Subcutaneous abdominal adipose tissue (tissue), 5 donors: ENCODE data around the gene RHBDD3.
A peak's percentile ranks its signal among the peaks of the same experiment; 100 is the strongest.

ENCODE experiments used
- H3K27ac ChIP-seq: one replicate; pipeline ENCODE4 v1.7.0; 2013; ENCODE audit warnings: low read depth, mild to moderate bottlenecking, inconsistent platforms, low read length, moderate library complexity
- H3K27me3 ChIP-seq, 5 donors: one replicate each; pipeline ENCODE4 v1.7.0; 2013; ENCODE audit warnings: low read length in 5 of 5, inconsistent platforms in 1 of 5; ENCODE audit not compliant: control insufficient read depth in 5 of 5, insufficient read depth in 4 of 5
- H3K36me3 ChIP-seq, 5 donors: one replicate each; pipeline ENCODE4 v1.7.0; 2013; ENCODE audit warnings: low read length in 5 of 5; ENCODE audit not compliant: control insufficient read depth in 5 of 5, insufficient read depth in 5 of 5
- H3K4me1 ChIP-seq, 5 donors: one replicate each; pipeline ENCODE4 v1.7.0; 2013; ENCODE audit warnings: low read length in 5 of 5, mild to moderate bottlenecking in 3 of 5, moderate library complexity in 1 of 5; ENCODE audit not compliant: control insufficient read depth in 5 of 5, insufficient read depth in 5 of 5
- H3K4me3 ChIP-seq, 5 donors: one replicate each; pipeline ENCODE4 v1.7.0; 2013; ENCODE audit warnings: low read length in 5 of 5, low read depth in 1 of 5
- H3K9ac ChIP-seq, 5 donors: one replicate each; pipeline ENCODE4 v1.7.0; 2013; ENCODE audit warnings: low read length in 5 of 5, mild to moderate bottlenecking in 4 of 5, moderate library complexity in 3 of 5
- H3K9me3 ChIP-seq, 5 donors: one replicate each; pipeline ENCODE4 v1.7.0; 2013; ENCODE audit warnings: low read length in 5 of 5; ENCODE audit not compliant: control insufficient read depth in 5 of 5
- donor health status: healthy.
- donor health status: healthy.
- donor health status: healthy.
- donor health status: healthy.
- donor health status: healthy.

RHBDD3 gene

DNA sequence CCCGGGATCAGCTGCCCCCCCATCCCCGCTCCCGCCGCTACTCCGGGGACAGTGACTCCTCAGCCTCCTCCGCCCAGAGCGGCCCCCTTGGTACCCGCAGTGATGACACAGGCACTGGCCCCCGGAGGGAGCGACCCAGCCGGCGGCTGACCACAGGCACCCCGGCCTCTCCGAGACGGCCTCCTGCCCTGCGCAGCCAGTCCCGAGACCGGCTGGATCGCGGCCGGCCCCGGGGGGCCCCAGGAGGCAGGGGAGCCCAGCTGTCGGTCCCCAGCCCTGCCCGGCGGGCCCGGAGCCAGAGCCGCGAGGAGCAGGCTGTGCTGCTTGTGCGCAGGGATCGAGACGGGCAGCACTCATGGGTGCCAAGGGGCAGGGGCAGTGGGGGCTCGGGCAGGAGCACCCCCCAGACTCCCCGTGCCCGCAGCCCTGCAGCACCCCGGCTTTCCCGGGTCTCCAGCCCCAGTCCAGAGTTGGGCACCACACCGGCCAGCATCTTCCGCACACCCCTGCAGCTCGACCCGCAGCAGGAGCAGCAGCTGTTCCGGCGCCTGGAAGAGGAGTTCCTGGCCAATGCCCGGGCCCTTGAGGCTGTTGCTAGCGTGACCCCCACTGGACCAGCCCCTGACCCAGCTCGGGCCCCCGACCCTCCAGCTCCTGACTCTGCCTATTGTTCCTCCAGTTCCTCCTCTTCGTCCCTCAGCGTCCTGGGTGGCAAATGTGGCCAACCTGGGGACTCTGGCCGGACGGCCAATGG, 43.9 kb upstream of the RHBDD3 start:
- Histone ChIP-seq H3K27me3 (peaks cover 13 to 27% (median 22%) of the 10 kb centered on the region in 5 donors), H3K4me3 (peak overlapping the region; percentile 29 to 52 (median 38)), H3K27ac (peak overlapping the region; percentile 62), H3K9ac (peak overlapping the region in 2 of 5 donors; percentile 23 to 66), H3K4me1 (peaks cover 15 to 84% (median 66%) of the 10 kb centered on the region in 5 donors), H3K9me3 (no peaks in the 10 kb centered on the region), H3K36me3 (peaks cover 0 to 5% (median 0%) of the 10 kb centered on the region in 5 donors)

DNA sequence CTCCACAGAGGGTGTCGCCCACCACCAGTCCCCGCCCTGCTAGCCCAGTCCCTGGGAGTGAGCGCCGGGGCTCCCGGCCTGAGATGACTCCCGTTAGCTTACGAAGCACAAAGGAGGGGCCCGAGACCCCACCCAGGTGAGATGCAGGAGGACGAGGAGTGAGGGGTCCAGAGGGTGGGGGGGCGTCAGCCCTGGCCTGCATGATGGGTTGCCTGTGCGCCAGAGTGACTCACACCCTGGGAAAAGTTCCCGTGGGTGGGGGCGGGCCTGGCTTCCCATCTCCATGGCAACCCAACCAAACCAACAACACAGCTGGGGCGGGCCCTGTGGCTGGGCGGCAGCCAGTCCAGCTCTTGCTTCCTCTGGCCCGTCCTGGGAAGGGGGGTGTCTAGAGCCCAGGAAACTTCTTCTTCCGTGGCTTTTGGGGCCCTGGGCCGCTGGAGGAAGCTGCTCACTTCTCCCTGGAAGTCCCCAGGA, 43.1 kb upstream of the RHBDD3 start:
- Histone ChIP-seq H3K4me3 (peak overlapping the region; percentile 29 to 52 (median 38)), H3K4me1 (peaks cover 16 to 91% (median 71%) of the 10 kb centered on the region in 5 donors), H3K9ac (peak overlapping the region in 3 of 5 donors; percentile 23 to 66 (median 55)), H3K36me3 (peaks cover 0 to 5% (median 0%) of the 10 kb centered on the region in 5 donors), H3K9me3 (no peaks in the 10 kb centered on the region), H3K27ac (peak overlapping the region; percentile 62), H3K27me3 (peaks cover 8 to 21% (median 16%) of the 10 kb centered on the region in 5 donors)

DNA sequence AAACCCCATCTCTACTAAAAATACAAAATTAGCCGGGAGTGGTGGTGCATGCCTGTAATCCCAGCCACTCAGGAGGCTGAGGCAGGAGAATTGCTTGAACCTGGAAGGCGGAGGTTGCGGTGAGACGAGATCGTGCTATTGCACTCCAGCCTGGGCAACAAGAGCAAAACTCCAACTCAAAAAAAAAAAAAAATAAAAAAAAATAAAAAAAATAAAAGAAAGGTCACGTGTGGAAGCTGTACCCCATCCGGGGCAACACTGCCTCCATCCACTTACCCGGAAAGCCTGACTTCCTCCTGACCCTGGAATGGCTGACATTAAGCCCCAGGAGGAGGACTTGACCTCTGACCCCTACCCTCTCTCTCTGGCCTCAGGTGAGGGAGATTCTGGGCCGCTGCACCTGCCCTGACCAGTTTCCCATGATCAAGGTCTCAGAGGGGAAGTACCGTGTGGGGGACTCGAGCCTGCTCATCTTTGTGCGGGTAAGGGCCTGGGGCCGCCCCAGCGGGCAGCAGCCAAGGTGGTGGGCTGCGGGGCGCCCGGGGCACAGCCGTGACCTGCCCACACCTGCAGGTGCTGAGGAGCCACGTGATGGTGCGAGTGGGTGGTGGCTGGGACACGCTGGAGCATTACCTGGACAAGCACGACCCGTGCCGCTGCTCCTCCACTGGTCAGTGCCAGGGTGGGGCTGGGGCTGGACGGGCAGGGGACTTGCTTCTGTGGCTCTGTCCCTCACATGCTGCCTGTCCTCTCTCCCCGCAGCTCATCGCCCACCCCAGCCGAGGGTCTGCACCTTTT, 42.5 kb upstream of the RHBDD3 start:
- Histone ChIP-seq H3K4me3 (peak overlapping the region in 2 of 5 donors; percentile 27 to 30), H3K4me1 (peaks cover 16 to 87% (median 73%) of the 10 kb centered on the region in 5 donors), H3K9me3 (no peaks in the 10 kb centered on the region), H3K27ac (peak overlapping the region; percentile 67), H3K27me3 (peaks cover 7 to 21% (median 14%) of the 10 kb centered on the region in 5 donors), H3K9ac (peak overlapping the region in 1 of 5 donors; percentile 55), H3K36me3 (peaks cover 0 to 5% (median 0%) of the 10 kb centered on the region in 5 donors)

DNA sequence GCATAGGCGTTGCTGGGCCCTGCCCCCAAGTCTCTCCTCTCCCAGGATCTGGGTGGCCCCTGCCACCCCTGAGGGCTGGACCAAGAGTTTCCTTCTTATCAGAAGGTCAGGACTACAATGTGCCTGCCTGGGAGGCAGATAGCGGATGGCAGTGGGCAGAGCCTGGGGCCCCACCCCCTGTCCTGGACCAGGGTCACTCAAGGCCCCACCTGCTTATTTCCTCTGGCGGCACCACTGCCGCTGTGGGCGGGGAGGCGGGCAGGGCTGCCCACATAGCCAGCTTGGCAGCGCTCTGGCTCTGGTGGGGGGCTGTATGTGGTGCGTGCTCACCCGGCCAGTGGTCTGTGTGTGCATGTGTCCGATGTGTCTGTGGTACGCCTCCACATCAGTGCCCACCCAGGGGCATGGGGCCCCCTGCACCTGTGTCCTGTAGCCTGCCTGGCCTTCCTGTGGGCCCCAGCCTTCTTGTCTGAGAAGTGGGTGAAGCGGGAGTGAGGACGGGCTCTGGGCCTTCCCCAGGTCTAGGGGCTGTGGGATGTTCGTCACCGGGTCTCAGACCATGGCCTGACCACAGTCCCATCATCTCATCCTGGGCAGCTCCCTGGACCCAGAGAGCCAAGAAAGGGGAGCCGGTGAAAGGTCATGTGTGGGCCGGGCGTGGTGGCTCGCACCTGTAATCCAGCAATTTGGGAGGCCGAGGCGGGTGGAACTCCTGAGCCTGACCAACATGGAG, 41.7 kb upstream of the RHBDD3 start:
- peak overlapping the region in 3 of 5 donors; percentile 26 to 41 (median 32) for H3K9ac ChIP-seq
- peak overlapping the region; percentile 67 for H3K27ac ChIP-seq
- peaks cover 0 to 5% (median 0%) of the 10 kb centered on the region in 5 donors for H3K36me3 ChIP-seq
- H3K4me1 ChIP-seq, result peaks cover 16 to 79% (median 68%) of the 10 kb centered on the region in 5 donors
- H3K4me3 ChIP-seq, result peak overlapping the region in 3 of 5 donors; percentile 44 to 88 (median 84)
- H3K9me3 ChIP-seq, result no peaks in the 10 kb centered on the region
- peaks cover 4 to 14% (median 9%) of the 10 kb centered on the region in 5 donors for H3K27me3 ChIP-seq

DNA sequence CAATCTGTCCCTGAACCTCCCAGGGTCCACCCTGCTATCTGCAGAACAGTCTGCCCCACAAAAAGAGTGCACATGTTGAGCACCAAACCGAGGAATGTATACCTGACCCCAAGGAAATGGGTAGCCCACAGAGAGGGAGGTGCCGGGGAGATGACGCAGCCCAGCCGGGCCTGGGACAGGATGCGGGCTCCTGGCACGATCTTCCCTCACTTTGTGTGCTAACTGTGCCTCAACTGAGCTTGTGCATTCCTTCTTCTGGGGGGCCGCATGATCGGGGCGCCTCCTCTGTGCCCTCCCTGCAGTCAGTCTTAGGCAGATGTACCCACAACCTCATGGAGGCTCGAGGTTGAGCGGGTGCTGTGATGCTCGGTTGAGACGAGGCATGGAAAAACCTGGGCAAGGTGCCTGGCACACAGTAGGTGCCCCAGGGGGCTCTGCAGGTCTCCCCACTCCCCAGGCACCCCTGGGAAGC, 41.0 kb upstream of the RHBDD3 start:
- peaks cover 0 to 5% (median 0%) of the 10 kb centered on the region in 5 donors for H3K36me3 ChIP-seq
- H3K27ac ChIP-seq, result peak overlapping the region; percentile 67
- peaks cover 0 to 7% (median 3%) of the 10 kb centered on the region in 5 donors for H3K27me3 ChIP-seq
- H3K9me3 ChIP-seq, result no peaks in the 10 kb centered on the region
- H3K4me1 ChIP-seq, result peaks cover 16 to 73% (median 61%) of the 10 kb centered on the region in 5 donors
- peak overlapping the region in 2 of 5 donors; percentile 26 to 32 for H3K9ac ChIP-seq
- peak overlapping the region in 4 of 5 donors; percentile 25 to 88 (median 64) for H3K4me3 ChIP-seq

DNA sequence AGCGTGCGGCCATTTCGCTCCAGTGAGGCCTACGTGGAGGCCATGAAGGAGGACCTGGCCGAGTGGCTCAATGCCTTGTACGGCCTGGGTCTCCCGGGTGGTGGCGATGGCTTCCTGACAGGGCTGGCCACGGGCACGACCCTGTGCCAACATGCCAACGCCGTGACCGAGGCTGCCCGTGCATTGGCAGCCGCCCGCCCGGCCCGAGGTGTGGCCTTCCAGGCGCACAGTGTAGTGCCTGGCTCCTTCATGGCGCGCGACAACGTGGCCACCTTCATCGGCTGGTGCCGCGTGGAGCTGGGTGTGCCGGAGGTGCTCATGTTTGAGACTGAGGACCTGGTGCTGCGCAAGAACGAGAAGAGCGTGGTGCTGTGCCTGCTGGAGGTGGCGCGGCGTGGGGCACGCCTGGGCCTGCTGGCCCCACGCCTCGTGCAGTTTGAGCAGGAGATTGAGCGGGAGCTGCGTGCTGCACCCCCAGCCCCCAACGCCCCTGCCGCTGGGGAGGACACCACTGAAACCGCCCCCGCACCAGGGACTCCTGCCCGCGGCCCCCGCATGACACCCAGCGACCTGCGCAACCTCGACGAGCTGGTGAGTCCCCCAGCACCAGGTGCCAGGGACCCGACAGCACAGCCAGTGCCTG, 40.5 kb upstream of the RHBDD3 start:
- Histone ChIP-seq H3K4me3 (peak overlapping the region in 4 of 5 donors; percentile 84 to 88 (median 85)), H3K36me3 (peaks cover 0 to 5% (median 0%) of the 10 kb centered on the region in 5 donors), H3K27me3 (peaks cover 0 to 3% (median 0%) of the 10 kb centered on the region in 5 donors), H3K4me1 (peaks cover 16 to 70% (median 59%) of the 10 kb centered on the region in 5 donors), H3K9me3 (no peaks in the 10 kb centered on the region), H3K9ac (peak overlapping the region in 2 of 5 donors; percentile 24 to 85), H3K27ac (peak overlapping the region; percentile 67)

DNA sequence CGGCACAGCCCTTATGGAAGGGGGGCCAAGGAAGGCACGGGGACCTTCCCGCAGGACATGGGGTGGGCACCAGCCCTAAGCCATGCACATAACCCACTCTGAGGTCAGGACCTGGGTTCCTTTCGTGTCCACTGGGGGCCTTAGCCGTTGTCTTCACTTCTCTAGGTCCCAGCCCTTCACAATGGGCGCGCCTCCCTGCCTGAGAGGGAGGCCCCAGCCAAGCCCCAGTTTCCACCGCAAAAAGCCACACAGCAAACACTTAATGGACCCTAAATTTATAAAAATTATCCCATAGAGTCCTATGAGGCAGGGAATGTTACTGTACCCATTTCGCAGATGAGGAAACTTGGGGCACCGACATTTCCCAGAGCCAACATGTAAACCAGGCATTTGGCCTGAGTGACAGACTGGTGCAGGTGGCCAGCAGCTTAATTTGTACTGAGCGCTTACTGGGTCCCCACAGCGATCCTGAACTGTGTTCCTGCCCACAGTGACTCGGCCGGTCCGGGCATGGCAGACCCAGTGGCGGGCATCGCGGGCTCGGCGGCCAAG, 39.9 kb upstream of the RHBDD3 start:
- H3K27me3 ChIP-seq, result peaks cover 0 to 3% (median 0%) of the 10 kb centered on the region in 5 donors
- H3K27ac ChIP-seq, result peak overlapping the region; percentile 67
- no peaks in the 10 kb centered on the region for H3K9me3 ChIP-seq
- H3K4me3 ChIP-seq, result peak overlapping the region; percentile 84 to 89 (median 86)
- H3K4me1 ChIP-seq, result peaks cover 16 to 71% (median 61%) of the 10 kb centered on the region in 5 donors
- H3K9ac ChIP-seq, result peak overlapping the region in 4 of 5 donors; percentile 66 to 85 (median 76)
- H3K36me3 ChIP-seq, result peaks cover 0 to 5% (median 0%) of the 10 kb centered on the region in 5 donors

DNA sequence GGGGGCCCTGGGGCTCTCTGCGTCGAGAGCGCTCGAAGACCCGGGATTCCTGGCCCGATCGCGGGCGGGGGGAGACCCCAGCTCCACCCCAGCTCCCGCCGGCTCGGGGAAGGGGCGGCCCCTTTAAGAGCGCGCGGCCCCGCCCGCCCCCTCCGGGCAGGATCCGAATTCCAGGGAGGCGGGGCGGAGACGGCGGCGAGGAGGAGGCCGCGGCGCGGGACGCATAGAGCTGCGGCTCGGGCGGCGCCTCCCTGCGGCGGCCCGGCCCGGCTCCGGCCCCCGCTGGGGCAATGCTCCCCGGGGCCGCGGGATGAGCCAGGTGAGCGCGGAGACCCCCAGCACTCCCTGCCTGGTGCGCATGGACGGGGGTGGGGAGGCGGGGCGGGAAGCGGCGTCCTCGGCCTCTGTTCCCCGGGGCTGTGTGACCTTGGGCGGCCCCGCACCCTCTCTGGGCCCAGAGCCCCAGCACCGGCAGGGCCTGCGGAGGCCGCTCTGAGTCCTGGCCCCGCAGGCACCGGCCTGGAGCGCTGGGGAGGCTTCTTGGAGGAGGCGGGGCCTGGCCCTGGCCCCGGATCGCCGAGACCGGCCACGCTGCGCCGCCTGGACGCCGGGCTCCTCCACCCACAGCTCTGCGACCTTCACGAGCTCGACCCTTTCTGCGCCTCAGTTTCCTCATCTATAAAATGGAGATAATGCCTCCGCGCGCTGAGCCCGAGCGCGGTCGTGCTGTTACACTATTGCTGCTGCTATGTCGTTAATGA, 39.2 kb upstream of the RHBDD3 start:
- peaks cover 16 to 71% (median 67%) of the 10 kb centered on the region in 5 donors for H3K4me1 ChIP-seq
- H3K4me3 ChIP-seq, result peak overlapping the region; percentile 84 to 89 (median 86)
- H3K9ac ChIP-seq, result peak overlapping the region in 4 of 5 donors; percentile 66 to 85 (median 76)
- peaks cover 0 to 1% (median 0%) of the 10 kb centered on the region in 5 donors for H3K36me3 ChIP-seq
- H3K9me3 ChIP-seq, result no peaks in the 10 kb centered on the region
- H3K27me3 ChIP-seq, result peaks cover 0 to 3% (median 0%) of the 10 kb centered on the region in 5 donors
- H3K27ac ChIP-seq, result peak overlapping the region; percentile 67
